Thyroid gland (tissue), 4 donors: Measurements from ENCODE around the gene HHIPL1.

ENCODE experiments used
- POLR2A ChIP-seq, 2 donors: fragments of 450-650 bp; IDR thresholded peaks; one replicate each; pipeline ENCODE4 v1.6.1; 2017; ENCODE audit warnings: antibody characterized with exemption in 2 of 2, mild to moderate bottlenecking in 2 of 2, moderate library complexity in 1 of 2
- TF ChIP-seq, protein P1 (sequence below), 6 experiments: fragments of 200-600 bp in 3 of 6; fragments of 450-650 bp in 3 of 6; sonication (generic) in 3 of 6; IDR thresholded peaks; one replicate each; pipeline ENCODE4 v1.5.1; 2016 to 2019; ENCODE audit warnings: antibody characterized with exemption in 6 of 6, mild to moderate bottlenecking in 2 of 6, inconsistent platforms in 1 of 6, moderate library complexity in 1 of 6

- TF ChIP-seq, protein P1, sequence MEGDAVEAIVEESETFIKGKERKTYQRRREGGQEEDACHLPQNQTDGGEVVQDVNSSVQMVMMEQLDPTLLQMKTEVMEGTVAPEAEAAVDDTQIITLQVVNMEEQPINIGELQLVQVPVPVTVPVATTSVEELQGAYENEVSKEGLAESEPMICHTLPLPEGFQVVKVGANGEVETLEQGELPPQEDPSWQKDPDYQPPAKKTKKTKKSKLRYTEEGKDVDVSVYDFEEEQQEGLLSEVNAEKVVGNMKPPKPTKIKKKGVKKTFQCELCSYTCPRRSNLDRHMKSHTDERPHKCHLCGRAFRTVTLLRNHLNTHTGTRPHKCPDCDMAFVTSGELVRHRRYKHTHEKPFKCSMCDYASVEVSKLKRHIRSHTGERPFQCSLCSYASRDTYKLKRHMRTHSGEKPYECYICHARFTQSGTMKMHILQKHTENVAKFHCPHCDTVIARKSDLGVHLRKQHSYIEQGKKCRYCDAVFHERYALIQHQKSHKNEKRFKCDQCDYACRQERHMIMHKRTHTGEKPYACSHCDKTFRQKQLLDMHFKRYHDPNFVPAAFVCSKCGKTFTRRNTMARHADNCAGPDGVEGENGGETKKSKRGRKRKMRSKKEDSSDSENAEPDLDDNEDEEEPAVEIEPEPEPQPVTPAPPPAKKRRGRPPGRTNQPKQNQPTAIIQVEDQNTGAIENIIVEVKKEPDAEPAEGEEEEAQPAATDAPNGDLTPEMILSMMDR (IDR thresholded peaks at IDR 0.05), result peak; percentile 59 to 96 (median 86)
- TF ChIP-seq POLR2A (IDR thresholded peaks at IDR 0.05), result no peak
These were observed 38.1 kb downstream of the HHIPL1 start for GRCh38 chr14:99682809-99683618.
